SK-N-MC (cell line): ENCODE results near the gene CLK3.
"Not testable (repeated sequence)": the region's sequence is repeated elsewhere in the genome, so short reads cannot be mapped to it uniquely, and the experiment has no call there.

Experiments
- DNase-seq: peaks from one replicate; pipeline ENCODE4 v3.0.0-alpha.2; 2011; ENCODE audit warnings: low read depth, low spot score
- H3K27ac ChIP-seq: fragments of 200-600 bp; sonication (generic); 2 replicates; pipeline ENCODE4 v1.5.1; 2016; ENCODE audit warnings: mixed run types
- H3K36me3 ChIP-seq: fragments of 200-600 bp; sonication (generic); 2 replicates; pipeline ENCODE4 v1.6.1; 2017; ENCODE audit warnings: antibody characterized with exemption, low read length, mixed read lengths; ENCODE audit not compliant: insufficient read depth
- H3K4me3 ChIP-seq: fragments of 200-600 bp; sonication (generic); 2 replicates; pipeline ENCODE4 v1.5.1; 2016
- H3K9ac ChIP-seq: fragments of 200-600 bp; sonication (generic); 2 replicates; pipeline ENCODE4 v1.8.0; 2017; ENCODE audit warnings: mixed run types, mixed read lengths; ENCODE audit not compliant: insufficient read length
- H3K9me3 ChIP-seq: fragments of 200-600 bp; sonication (generic); 2 replicates; pipeline ENCODE4 v1.6.1; 2017; ENCODE audit warnings: low read depth, mild to moderate bottlenecking, antibody characterized with exemption, low read length, moderate library complexity, mixed read lengths
- EZH2 ChIP-seq: fragments of 200-600 bp; sonication (generic); IDR thresholded peaks from one replicate; pipeline ENCODE4 v1.6.1; 2017; ENCODE audit warnings: antibody characterized with exemption
- FOXP2 ChIP-seq: optimal IDR thresholded peaks from 2 replicates; pipeline ENCODE3; 2011; ENCODE audit warnings: mild to moderate bottlenecking, moderate library complexity; ENCODE audit not compliant: insufficient read depth; ENCODE audit errors: extremely low read length, control extremely low read depth
- POLR2AphosphoS5 ChIP-seq: IDR thresholded peaks from 2 replicates; pipeline ENCODE4 v1.6.1; 2012; ENCODE audit warnings: mild to moderate bottlenecking, low read depth, low read length, borderline replicate concordance

Gene CLK3

GRCh38 chr15:74584204-74584603, 31.4 kb upstream of the CLK3 start:
- DNase-seq: no peak
- TF ChIP-seq FOXP2 (no peak), POLR2AphosphoS5 (no peak), EZH2 (no peak)
- Histone ChIP-seq H3K4me3 (no peak overlapping the region), H3K27ac (no peak overlapping the region), H3K36me3 (no peaks in the 10 kb centered on the region), H3K9me3 (no peaks in the 10 kb centered on the region), H3K9ac (no peak overlapping the region)

- H3K27ac ChIP-seq: no peak overlapping the region
- DNase-seq: no peak
- H3K4me3 ChIP-seq: no peak overlapping the region
- TF ChIP-seq EZH2 (no peak), POLR2AphosphoS5 (no peak), FOXP2 (no peak)
- H3K9ac ChIP-seq: no peak overlapping the region
- H3K9me3 ChIP-seq: no peaks in the 10 kb centered on the region
- H3K36me3 ChIP-seq: no peaks in the 10 kb centered on the region
Measured at GRCh38 chr15:74584779-74585178, 30.9 kb upstream of the CLK3 start.

GRCh38 chr15:74585191-74585590, 30.4 kb upstream of the CLK3 start:
- H3K36me3 ChIP-seq: no peaks in the 10 kb centered on the region

GRCh38 chr15:74585857-74586256, 29.8 kb upstream of the CLK3 start:
- no peak overlapping the region for H3K9ac ChIP-seq
- H3K4me3 ChIP-seq: no peak overlapping the region
- TF ChIP-seq POLR2AphosphoS5 (no peak), FOXP2 (no peak), EZH2 (no peak)
- DNase-seq: no peak
- H3K27ac ChIP-seq: no peak overlapping the region
- no peaks in the 10 kb centered on the region for H3K9me3 ChIP-seq
- no peaks in the 10 kb centered on the region for H3K36me3 ChIP-seq

More at GRCh38 chr15:74585191-74585590, 30.4 kb upstream of the CLK3 start:
- TF ChIP-seq EZH2: no peak
- TF ChIP-seq FOXP2: no peak
- TF ChIP-seq POLR2AphosphoS5: no peak
- no peak overlapping the region for H3K27ac ChIP-seq
- no peak overlapping the region for H3K9ac ChIP-seq
- H3K9me3 ChIP-seq: no peaks in the 10 kb centered on the region
- no peak for DNase-seq
- no peak overlapping the region for H3K4me3 ChIP-seq

- Histone ChIP-seq H3K36me3 (no peaks in the 10 kb centered on the region), H3K9me3 (no peaks in the 10 kb centered on the region)
- no peak for TF ChIP-seq POLR2AphosphoS5
- TF ChIP-seq EZH2: no peak
- no peak for TF ChIP-seq FOXP2
Measured at GRCh38 chr15:74589826-74590225, 25.8 kb upstream of the CLK3 start.

GRCh38 chr15:74592222-74592621, 23.4 kb upstream of the CLK3 start:
- no peak overlapping the region for H3K9ac ChIP-seq
- H3K27ac ChIP-seq: no peak overlapping the region
- no peaks in the 10 kb centered on the region for H3K36me3 ChIP-seq
- no peak for DNase-seq
- H3K9me3 ChIP-seq: no peaks in the 10 kb centered on the region
- no peak overlapping the region for H3K4me3 ChIP-seq
- TF ChIP-seq EZH2 (no peak), POLR2AphosphoS5 (no peak), FOXP2 (no peak)

More at GRCh38 chr15:74589826-74590225, 25.8 kb upstream of the CLK3 start:
- Histone ChIP-seq H3K27ac (no peak overlapping the region), H3K9ac (no peak overlapping the region), H3K4me3 (no peak overlapping the region)
- no peak for DNase-seq

GRCh38 chr15:74593122-74593521, 22.5 kb upstream of the CLK3 start:
- Histone ChIP-seq H3K9me3 (no peaks in the 10 kb centered on the region), H3K4me3 (no peak overlapping the region), H3K36me3 (no peaks in the 10 kb centered on the region), H3K27ac (no peak overlapping the region), H3K9ac (no peak overlapping the region)
- TF ChIP-seq EZH2 (no peak), POLR2AphosphoS5 (no peak), FOXP2 (no peak)
- no peak for DNase-seq

GRCh38 chr15:74594455-74594854, 21.2 kb upstream of the CLK3 start:
- no peak overlapping the region for H3K4me3 ChIP-seq
- H3K9me3 ChIP-seq: no peaks in the 10 kb centered on the region
- H3K36me3 ChIP-seq: no peaks in the 10 kb centered on the region
- TF ChIP-seq FOXP2: no peak
- TF ChIP-seq EZH2: no peak
- no peak for TF ChIP-seq POLR2AphosphoS5
- DNase-seq: no peak
- H3K9ac ChIP-seq: no peak overlapping the region
- H3K27ac ChIP-seq: no peak overlapping the region

- H3K36me3 ChIP-seq: no peaks in the 10 kb centered on the region
- H3K27ac ChIP-seq: no peak overlapping the region
Measured at GRCh38 chr15:74595271-74595670, 20.4 kb upstream of the CLK3 start.

GRCh38 chr15:74596736-74597135, 18.9 kb upstream of the CLK3 start:
- H3K9ac ChIP-seq, DNase-seq, H3K27ac ChIP-seq, H3K36me3 ChIP-seq, H3K9me3 ChIP-seq, H3K4me3 ChIP-seq: not testable (repeated sequence)

More at GRCh38 chr15:74595271-74595670, 20.4 kb upstream of the CLK3 start:
- Histone ChIP-seq H3K9ac (no peak overlapping the region), H3K9me3 (no peaks in the 10 kb centered on the region), H3K4me3 (no peak overlapping the region)
- TF ChIP-seq EZH2: no peak
- TF ChIP-seq FOXP2: no peak
- TF ChIP-seq POLR2AphosphoS5: no peak
- no peak for DNase-seq

- not testable (repeated sequence) for H3K9ac ChIP-seq, H3K27ac ChIP-seq, H3K4me3 ChIP-seq, H3K9me3 ChIP-seq, DNase-seq, H3K36me3 ChIP-seq
Measured at GRCh38 chr15:74597146-74597705, 18.4 kb upstream of the CLK3 start.
